GM12878 (cell line): ENCODE measurements around the gene FAM20A. TPM values are rescaled to one million over a fixed set of nuclear protein-coding genes. Genes with fewer than 3 reads are reported as not detected.

Experiments used
- ASH2L ChIP-seq: fragments of 300-600, 200-600 bp; sonication (generic); IDR thresholded peaks from 2 replicates; pipeline ENCODE4 v1.6.1; 2017; ENCODE audit warnings: low read depth, mild to moderate bottlenecking, borderline replicate concordance
- BHLHE40 ChIP-seq, 2 experiments: fragments of 450-650 bp in 1 of 2; IDR thresholded peaks; 2 replicates each; pipeline ENCODE4 v1.6.1; 2011 to 2017; ENCODE audit warnings: low read depth in 2 of 2, borderline replicate concordance in 1 of 2, improper control_type of control experiment in 1 of 2, low read length in 1 of 2, mild to moderate bottlenecking in 1 of 2
- BRCA1 ChIP-seq: IDR thresholded peaks from 2 replicates; pipeline ENCODE4 v1.6.1; 2011; ENCODE audit warnings: low read depth, low read length, improper control_type of control experiment
- GATAD2B ChIP-seq: fragments of 450-650 bp; conservative IDR thresholded peaks from 2 replicates; pipeline ENCODE4 v1.6.1; 2017; ENCODE audit warnings: low read depth, mild to moderate bottlenecking, moderate library complexity
- IKZF1 ChIP-seq: fragments of 450-650 bp; conservative IDR thresholded peaks from 2 replicates; pipeline ENCODE4 v1.6.1; 2017; ENCODE audit warnings: antibody characterized with exemption, mild to moderate bottlenecking
- IRF4 ChIP-seq: IDR thresholded peaks from 2 replicates; pipeline ENCODE4 v1.6.1; 2011; ENCODE audit warnings: low read depth, low read length
- KDM1A ChIP-seq: fragments of 200-600 bp; sonication (generic); IDR thresholded peaks from 2 replicates; pipeline ENCODE4 v1.6.1; 2016; ENCODE audit warnings: borderline replicate concordance
- MTA3 ChIP-seq: IDR thresholded peaks from 2 replicates; pipeline ENCODE4 v1.6.1; 2012; ENCODE audit warnings: low read length, inconsistent platforms, borderline replicate concordance
- MYB ChIP-seq: fragments of 150-350 bp; IDR thresholded peaks from 2 replicates; pipeline ENCODE4 v1.6.1; 2014; ENCODE audit warnings: mild to moderate bottlenecking, low read depth, low read length, borderline replicate concordance
- NBN ChIP-seq: fragments of 450-650 bp; IDR thresholded peaks from 2 replicates; pipeline ENCODE4 v1.6.1; 2016
- NFXL1 ChIP-seq: fragments of 450-650 bp; IDR thresholded peaks from 2 replicates; pipeline ENCODE4 v1.6.1; 2017; ENCODE audit warnings: antibody characterized with exemption, mild to moderate bottlenecking, borderline replicate concordance
- PAX8 ChIP-seq: fragments of 450-650 bp; IDR thresholded peaks from 2 replicates; pipeline ENCODE4 v1.6.1; 2017; ENCODE audit warnings: mild to moderate bottlenecking, moderate library complexity
- RELB ChIP-seq: fragments of 450-650 bp; IDR thresholded peaks from 2 replicates; pipeline ENCODE4 v1.6.1; 2017; ENCODE audit warnings: low read depth, mild to moderate bottlenecking, moderate library complexity
- SMC3 ChIP-seq: IDR thresholded peaks from 2 replicates; pipeline ENCODE4 v1.6.1; 2011; ENCODE audit warnings: low read length, improper control_type of control experiment, borderline replicate concordance
- SREBF1 ChIP-seq: IDR thresholded peaks from 2 replicates; pipeline ENCODE4 v1.6.1; 2012; ENCODE audit warnings: mild to moderate bottlenecking, low read length
- SREBF2 ChIP-seq: IDR thresholded peaks from 2 replicates; pipeline ENCODE4 v1.6.1; 2012; ENCODE audit warnings: mild to moderate bottlenecking, low read length
- TAF1 ChIP-seq: IDR thresholded peaks from 2 replicates; pipeline ENCODE4 v1.6.1; 2011; ENCODE audit warnings: mild to moderate bottlenecking, low read depth, low read length, borderline replicate concordance
- TBL1XR1 ChIP-seq: IDR thresholded peaks from 2 replicates; pipeline ENCODE4 v1.6.1; 2012; ENCODE audit warnings: low read depth, low read length, improper control_type of control experiment
- ZBTB40 ChIP-seq: fragments of 450-650 bp; IDR thresholded peaks from 2 replicates; pipeline ENCODE4 v1.6.1; 2016; ENCODE audit warnings: mild to moderate bottlenecking, moderate library complexity, borderline replicate concordance
- ZNF217 ChIP-seq: fragments of 450-650 bp; IDR thresholded peaks from 2 replicates; pipeline ENCODE4 v1.6.1; 2017; ENCODE audit warnings: antibody characterized with exemption, mild to moderate bottlenecking
- polyA plus RNA-seq, 11 experiments: library from polyadenylated mRNA; depleted of rRNA in 4 of 11; unstranded in 6 of 11; stranded (reverse) in 5 of 11; fragments of >200 nt; fragmentation: Nextera tagmentation in 4 of 11; fragmentation: Illumina TruSeq in 1 of 11; extraction: Ambion mirVana in 4 of 11; extraction: Trizol in 1 of 11; gene quantifications; 1 replicate in 1 of 11; 2 replicates in 10 of 11; pipeline versions ENCODE4 v1.2.1 to v1.2.3, GENCODE V29; 2011 to 2016; ENCODE audit warnings: inconsistent platforms in 2 of 11, missing spikeins in 2 of 11, low read depth in 1 of 11
- total RNA-seq, 4 experiments: library from RNA; depleted of rRNA in 3 of 4; stranded (reverse); fragments of >200 nt in 3 of 4; fragmentation: Illumina TruSeq in 1 of 4; extraction: Trizol in 1 of 4; gene quantifications; 2 replicates each; pipeline versions ENCODE4 v1.2.1 to v1.2.3, GENCODE V29; 2013 to 2021
- TF ChIP-seq, protein P1 (sequence below): fragments of 450-650 bp; conservative IDR thresholded peaks from 2 replicates; pipeline ENCODE4 v1.6.1; 2017; ENCODE audit warnings: mild to moderate bottlenecking, moderate library complexity
- TF ChIP-seq, protein P2 (sequence below): IDR thresholded peaks from 2 replicates; pipeline ENCODE4 v1.6.1; 2011; ENCODE audit warnings: low read depth, low read length, improper control_type of control experiment, borderline replicate concordance

FAM20A gene
- total and polyA plus RNA-seq, 10 of the 15 experiments (the other 5 are each of a cell fraction or from before 2014, with no cell fraction given): 0.13 TPM; not detected in 9

DNA sequence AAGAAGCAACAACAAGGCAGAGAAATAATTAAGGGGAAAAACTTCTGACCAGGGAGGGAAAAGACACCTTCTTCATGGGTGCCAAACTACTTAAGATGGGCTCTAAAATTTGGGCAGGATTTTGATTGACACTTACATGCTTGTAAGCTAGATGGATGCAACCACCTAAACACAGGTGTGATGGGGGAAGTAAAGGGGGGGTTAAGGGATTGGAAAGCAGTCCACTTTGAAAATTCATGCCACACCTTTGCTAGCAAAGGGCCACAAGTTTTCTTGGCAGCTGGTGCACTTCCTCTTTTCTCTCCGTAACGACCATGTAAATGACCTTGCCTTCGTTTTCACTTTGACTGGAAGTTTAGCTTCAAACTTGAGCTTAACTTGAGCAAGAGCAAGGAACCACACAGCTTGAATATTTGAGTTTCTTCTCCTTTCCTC, 103.3 kb downstream of the FAM20A start (continued):
- TF ChIP-seq, protein P1, sequence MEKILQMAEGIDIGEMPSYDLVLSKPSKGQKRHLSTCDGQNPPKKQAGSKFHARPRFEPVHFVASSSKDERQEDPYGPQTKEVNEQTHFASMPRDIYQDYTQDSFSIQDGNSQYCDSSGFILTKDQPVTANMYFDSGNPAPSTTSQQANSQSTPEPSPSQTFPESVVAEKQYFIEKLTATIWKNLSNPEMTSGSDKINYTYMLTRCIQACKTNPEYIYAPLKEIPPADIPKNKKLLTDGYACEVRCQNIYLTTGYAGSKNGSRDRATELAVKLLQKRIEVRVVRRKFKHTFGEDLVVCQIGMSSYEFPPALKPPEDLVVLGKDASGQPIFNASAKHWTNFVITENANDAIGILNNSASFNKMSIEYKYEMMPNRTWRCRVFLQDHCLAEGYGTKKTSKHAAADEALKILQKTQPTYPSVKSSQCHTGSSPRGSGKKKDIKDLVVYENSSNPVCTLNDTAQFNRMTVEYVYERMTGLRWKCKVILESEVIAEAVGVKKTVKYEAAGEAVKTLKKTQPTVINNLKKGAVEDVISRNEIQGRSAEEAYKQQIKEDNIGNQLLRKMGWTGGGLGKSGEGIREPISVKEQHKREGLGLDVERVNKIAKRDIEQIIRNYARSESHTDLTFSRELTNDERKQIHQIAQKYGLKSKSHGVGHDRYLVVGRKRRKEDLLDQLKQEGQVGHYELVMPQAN: peak; percentile 49; the same call in 1 of the 2 replicates
- no peak; the same call in 1 of the 2 replicates for TF ChIP-seq ZBTB40
- TF ChIP-seq IRF4: peak; percentile 98
- TF ChIP-seq MTA3: peak; percentile 57; the same call in 1 of the 2 replicates
- no peak for TF ChIP-seq KDM1A
- peak; percentile 82 for TF ChIP-seq GATAD2B
- peak; percentile 81 for TF ChIP-seq ZNF217
- TF ChIP-seq BRCA1: no peak
- TF ChIP-seq MYB: no peak
- TF ChIP-seq TBL1XR1: peak; percentile 43; the same call in 1 of the 2 replicates
- TF ChIP-seq SREBF2: no peak
- TF ChIP-seq BHLHE40 (IDR thresholded peaks at IDR 0.05; ENCODE audit: borderline replicate concordance in 1 of 2, low read depth in 2 of 2, low read length in 1 of 2): peak; percentile 60 to 63; a peak in 3 of 4 replicates
- no peak for TF ChIP-seq SMC3
- no peak for TF ChIP-seq NFXL1
- peak; percentile 92 for TF ChIP-seq NBN
- peak; percentile 96 for TF ChIP-seq IKZF1
- TF ChIP-seq SREBF1: 0 out of 2 replicates have a peak, but pooled peaks have one; percentile 36
- TF ChIP-seq PAX8: no peak
- TF ChIP-seq RELB: peak; percentile 92
- no peak for TF ChIP-seq ASH2L
- TF ChIP-seq TAF1: peak; percentile 58; the same call in 1 of the 2 replicates
- TF ChIP-seq, protein P2, sequence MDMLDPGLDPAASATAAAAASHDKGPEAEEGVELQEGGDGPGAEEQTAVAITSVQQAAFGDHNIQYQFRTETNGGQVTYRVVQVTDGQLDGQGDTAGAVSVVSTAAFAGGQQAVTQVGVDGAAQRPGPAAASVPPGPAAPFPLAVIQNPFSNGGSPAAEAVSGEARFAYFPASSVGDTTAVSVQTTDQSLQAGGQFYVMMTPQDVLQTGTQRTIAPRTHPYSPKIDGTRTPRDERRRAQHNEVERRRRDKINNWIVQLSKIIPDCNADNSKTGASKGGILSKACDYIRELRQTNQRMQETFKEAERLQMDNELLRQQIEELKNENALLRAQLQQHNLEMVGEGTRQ: no peak
